ENCODE data around the gene CNNM1.

CNNM1 gene

DNA sequence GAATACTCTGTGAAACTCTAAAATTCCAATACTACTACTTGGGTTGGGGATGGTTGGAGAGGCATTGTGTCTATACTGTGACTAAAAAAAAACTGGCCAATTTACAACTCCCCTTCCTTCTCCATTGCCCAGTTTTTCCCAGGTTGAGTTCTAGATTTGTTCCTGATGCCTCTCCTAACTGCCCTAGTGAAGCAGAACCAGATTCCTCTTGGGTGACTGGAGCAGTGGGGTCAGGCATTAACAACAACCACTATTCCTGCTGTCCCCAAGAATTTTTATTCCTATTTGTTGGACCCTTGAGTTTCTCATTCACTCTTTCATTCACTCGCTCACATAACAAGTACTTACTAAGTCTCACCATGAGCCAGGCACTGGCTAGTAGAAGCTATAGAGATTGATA, 95.5 kb downstream of the CNNM1 start:
- no peak for DNase-seq

DNA sequence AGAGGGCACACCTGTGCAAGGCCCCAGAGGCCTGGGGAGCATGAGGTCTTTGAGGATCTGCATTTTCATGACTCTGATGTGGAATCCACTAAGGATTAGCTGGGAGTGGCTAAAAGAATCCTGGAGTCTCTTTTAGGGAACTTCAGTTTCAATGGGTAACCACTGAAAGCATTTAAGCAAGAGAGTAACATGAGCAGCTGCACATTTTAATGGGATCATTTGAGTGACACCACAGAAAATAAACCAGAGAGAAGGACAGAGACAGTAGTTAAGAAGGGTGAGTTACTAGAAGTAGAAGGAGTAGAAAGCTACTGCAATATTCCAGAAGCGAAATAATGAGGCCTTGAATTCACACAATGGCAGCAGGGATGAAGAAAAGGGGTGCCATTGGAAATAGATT, 96.0 kb downstream of the CNNM1 start:
- DNase-seq = no peak

DNA sequence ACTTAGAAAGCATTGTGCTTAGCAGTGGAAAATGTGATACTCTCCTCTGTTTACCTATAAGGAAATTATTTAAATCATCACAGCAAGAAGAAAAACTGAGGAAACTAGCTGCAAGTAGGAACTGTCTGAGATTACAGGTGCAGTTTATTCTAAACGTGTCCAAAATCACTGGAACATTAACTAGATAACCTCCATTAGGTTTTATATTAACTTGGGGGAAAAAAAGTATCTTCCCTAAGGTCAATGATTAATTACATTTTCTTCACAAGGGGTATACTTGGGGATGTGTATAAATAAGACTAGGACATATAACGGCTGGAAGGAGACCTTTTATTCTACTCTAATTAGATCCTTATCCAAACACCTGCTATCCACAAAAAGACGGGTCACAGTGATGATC, 97.5 kb downstream of the CNNM1 start:
- DNase-seq = no peak

DNA sequence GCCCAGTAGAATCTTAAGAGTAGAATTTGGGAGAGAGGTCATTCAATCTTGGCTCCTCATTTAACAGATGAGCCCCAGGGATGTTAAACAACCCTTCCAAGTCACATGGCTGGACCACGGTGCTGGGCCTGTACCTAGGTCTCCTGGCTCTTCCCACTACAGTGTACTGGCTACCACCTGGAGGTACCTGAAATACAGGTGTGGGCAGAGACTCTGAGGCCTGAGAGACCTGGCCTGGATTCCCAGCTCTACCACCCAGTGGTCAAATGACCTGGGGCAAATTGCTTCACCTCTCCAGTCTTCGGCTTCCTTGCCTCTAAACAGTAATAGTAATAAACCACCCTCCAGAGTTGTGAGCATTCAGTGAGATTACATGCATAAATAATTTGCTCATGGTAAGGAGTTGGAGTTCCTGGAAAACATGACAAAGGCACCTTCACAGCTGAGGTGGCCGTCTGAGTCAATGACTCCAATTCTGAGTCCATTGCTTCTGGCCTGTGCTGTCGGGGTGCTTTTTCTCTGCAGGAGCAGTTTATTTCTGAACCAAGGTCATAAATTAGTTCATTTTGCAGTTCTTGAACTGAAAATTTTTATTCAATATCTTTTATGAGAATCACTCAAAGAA, 98.5 kb downstream of the CNNM1 start:
- no peak for DNase-seq

DNA sequence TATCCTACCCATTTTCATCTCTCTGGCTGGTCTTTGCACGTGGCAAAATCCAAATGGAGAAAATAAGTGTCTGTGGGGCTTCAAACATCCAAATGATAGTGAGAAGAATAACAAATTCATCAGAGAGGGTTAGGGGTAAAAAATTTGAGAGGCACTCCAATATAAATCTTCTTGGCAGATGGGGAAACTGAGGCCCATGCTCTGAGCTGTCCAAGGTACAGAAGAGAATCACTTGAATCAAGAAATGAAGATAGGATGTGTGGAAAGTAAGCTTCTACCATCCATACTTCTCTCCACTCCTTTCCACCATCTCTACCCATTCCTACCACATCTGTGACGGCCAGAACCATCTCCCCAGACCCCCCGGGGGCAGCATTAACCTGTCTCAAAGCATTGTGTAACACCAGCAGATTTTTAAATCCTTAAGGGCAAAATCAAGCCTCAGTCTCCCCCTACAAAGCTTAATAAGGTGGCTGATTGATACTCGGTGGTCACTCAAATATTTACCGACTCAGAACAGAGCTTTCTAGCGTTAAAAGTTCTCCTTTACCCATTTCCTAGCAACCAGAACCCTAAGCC, 100.5 kb downstream of the CNNM1 start:
- DNase-seq = no peak

DNA sequence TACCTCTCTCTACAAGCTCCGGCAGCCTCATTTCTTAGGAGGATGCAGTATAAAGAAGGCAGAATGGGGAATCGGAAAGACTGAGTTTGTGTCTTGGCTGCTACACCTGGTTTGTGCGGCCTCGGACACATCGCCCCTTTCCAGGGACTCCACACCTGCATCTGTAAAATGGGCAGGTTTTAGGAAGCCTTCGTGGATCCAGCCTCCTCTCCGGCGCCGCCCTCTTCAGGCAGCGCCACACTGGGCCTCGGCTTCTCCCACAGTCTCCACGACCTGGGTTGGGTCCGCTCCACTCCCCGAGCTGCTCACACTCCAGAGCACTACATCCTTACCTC, 100.9 kb downstream of the CNNM1 start:
- no peak for DNase-seq

DNA sequence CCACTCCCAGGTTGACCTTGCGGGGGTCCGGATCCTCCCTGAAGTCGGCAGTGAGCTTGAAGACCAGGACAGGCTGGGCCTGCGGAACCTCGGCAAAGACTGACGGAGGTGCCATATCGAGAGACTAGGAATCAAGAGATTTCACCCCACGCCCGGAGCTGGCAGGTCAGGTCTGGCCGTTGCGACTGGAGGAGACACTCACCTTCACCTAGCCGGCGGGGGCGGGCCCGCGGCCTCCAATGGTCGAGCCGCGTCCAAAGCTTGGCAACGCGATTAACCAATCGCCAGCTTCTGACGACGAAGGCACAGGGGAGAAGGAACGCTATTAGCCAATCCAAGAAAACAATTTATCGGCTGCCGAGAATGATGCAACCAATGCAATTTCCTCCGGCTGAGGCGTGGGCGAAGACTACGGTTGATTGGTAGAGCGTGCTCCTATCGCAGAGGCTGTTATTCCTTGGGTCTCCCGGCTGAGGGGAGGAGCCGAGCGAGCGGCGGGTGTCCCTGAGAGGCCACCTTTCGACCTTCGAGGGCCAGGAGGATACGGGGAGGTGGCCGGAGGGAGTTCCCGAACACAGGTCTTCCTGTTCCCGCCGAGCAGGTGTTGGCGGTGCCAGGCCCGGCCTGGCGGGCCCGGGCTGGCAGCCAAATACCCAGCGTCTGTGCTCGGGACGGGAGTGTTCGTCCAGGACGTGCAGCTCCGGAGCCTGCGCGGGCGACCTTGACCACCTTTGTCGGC, 101.5 kb downstream of the CNNM1 start, which contains the start of gene GOT1:
Gene GOT1, minus strand, starts transcription at position 174 of the 739 bp plus-strand sequence. Its CDS starts 59 bp downstream, at position 115.
- peak; percentile 89 to 96 for DNase-seq

DNA sequence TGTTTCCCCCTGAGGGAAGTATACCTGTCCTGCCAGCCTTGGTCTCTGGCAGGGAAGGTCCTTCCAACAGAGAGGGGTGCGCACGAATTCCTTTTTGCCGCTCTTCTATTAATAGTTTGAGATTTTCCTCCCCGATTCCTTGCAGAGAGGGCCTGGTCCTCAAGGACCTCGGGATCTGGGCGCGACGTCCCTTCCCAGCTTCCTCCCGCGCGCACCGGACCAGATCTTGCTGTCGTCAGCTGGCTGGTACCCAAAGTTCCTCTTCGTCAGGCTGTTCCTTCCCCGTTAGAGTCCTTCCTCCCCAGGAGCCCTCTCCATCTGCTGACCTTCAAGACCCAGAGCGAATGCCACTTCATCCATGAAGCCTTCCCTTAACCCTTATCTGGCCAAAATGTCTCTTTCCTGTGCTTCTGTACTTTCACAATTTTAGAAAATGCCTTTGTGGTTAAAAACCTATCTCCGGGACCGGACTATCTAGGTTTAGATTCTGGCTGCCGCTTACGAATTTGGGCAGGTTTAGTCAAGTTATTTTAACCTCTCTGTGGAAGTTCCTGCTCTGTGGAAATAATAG, 102.1 kb downstream of the CNNM1 start:
- no peak for DNase-seq

DNA sequence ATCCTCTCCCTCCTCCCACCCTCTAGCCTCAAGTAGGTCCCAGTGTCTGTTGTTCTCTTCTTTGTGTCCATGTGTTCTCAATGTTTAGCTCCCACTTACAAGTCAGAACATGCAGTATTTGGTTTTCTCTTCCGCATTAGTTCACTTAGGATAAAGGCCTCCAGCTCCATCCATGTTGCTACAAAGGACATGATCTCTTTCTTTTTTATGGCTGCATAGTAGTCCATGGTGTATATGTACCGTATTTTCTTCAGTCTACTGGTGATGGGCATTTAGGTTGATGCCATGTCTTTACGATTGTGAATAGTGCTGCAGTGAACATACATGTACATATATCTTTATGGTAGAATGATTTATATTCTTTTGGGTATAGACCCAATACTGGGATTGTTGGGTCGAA, 102.9 kb downstream of the CNNM1 start:
- no peak for DNase-seq

DNA sequence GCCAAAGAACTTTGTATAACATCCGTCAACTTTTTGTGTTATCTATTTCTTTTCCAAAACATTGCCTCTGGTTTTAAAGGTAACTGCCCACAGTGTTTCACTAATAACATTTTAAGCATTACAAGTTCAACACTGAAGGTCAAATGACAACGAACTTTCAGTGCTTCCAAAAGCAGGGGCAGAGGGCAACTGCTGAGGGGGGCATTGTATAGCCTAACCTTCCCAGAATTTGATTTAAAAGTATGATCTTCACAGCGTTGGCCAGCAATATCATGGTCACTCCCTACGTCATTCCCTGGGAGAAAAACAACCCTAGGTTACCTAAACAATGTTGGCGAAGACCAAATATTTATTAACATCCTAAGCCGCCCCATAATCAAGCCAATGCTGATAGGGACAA, 103.7 kb downstream of the CNNM1 start:
- no peak for DNase-seq

DNA sequence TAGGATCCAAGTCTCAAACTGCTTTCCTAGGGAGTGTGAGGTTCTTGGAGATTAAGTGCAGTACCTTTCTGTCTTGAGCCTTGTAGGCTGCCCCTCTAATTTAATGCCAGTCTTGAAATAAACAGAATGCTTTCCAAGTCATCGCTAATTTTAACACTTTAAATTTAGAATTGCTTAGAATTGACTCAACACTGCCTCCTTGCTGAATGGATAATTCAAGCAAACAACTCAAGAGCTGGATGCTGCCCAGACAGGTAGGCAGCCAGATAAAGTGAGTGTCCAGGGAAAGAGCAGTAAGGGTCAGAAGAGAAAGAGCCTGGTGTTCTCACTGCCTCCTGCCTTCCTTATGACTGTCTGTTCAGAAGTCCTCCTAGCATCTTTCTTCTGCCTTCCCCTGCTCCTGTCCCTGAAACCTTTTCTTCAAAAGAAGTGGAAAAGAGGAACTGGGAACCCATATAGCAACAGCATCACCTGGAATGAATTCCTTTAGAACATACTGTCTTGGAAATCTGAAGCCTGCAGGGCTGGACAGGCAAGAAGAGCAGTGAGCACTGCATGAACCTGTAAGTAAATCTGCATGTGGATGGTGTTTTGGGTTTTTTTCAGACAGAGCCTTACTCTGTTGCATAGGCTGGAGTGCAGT, 104.3 kb downstream of the CNNM1 start:
- no peak for DNase-seq

DNA sequence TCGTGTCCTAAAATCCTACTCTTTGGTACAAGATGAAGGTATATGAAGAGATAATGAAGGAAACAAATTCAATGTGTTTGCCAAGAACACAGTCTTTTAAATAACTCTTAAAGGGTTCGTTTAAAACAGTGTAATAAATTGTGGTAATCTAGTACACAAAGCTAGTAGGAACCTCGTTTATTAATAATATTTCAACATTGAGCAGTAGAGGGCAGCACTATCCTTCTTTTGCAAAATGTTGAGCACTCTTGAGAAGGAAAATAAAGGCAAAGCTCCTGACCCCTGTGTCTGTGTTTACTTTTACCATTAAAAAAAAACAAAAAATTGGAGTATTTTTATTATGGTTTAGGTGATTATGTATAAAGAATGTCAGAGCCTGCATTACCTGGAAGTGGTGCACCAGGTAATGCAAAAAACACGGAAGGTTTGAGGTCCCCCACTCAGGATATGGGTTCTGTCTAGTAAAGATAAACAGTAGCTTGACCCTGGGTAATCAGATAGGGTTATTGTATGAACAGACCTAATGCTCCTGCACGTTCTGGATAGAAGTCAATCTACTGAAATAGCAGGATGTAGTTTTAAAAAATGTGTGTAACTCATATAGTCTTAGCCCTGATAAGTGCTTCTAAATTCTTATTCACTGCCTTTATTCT, 107.0 kb downstream of the CNNM1 start:
- no peak for DNase-seq

DNA sequence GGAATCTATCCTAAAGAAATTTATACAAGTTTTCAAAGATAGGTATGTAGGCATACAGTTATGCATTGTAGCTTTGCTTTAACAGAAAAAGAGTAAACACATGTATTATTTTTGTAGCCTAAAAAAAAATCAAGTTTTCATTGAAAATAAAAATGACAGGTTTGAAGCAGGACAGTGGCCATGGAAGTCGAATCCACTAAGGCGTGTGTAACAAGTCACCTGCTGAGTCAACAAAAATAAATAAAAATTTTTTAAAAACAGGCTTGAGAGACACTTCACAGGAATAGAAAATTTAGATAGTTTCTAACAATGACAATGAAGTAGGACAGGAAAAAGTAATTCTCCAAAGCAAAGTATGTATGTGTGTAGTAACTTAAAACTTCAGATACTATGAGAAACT, 109.7 kb downstream of the CNNM1 start:
- no peak for DNase-seq

DNA sequence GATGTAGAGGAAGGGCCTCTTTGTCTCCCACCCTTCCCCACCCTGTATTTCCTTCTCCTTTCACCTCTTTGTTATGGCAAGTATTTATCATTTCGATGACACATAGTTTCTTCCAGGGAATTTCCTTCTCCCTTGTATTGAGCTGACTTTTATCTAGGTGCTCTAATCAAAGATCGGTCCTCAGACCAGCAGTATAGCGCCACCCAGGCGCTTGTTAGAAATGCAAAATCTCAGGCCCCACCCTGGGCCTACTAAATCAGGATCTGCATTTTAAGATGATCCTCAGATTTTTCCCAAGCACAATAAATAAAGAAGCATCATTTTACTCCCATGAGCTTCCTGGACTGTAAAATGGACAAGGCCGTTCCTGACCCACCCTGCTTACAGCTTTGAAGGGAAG, 113.2 kb downstream of the CNNM1 start:
- no peak for DNase-seq

DNA sequence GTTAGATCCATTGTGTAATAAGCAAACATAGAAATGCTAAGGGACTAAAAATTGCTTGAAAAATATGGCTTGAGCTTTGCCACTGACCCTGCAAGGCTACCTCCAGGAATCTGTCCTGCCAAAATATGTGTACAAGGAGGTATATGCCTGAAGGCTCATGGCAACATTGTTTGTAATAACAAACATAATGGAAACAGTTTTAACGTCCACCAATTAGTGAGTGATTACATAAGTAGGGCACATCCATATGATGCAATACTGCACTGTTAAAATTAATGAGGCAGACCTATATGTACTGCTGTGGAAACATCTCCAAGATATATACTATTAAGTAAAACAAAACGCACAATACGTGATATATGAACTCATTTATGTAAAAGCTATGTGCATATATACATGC, 114.3 kb downstream of the CNNM1 start:
- DNase-seq = no peak
